ENCODE measurements around the gene UBR2.
A peak's percentile ranks its signal among the peaks of the same experiment; 100 is the strongest.

UBR2 gene

GRCh38 chr6:42689371-42689770 lies 125.5 kb downstream of the UBR2 start:
- no peak for TF ChIP-seq CTCF (IDR thresholded peaks at IDR 0.05; ENCODE audit: control insufficient read depth, insufficient read depth, low read depth, low read length, missing control alignments)
- H3K4me3 ChIP-seq (ENCODE audit: control insufficient read depth, low read depth, low read length), result no peak overlapping the region
- no peak for DNase-seq (ENCODE audit: low read depth)

DNA sequence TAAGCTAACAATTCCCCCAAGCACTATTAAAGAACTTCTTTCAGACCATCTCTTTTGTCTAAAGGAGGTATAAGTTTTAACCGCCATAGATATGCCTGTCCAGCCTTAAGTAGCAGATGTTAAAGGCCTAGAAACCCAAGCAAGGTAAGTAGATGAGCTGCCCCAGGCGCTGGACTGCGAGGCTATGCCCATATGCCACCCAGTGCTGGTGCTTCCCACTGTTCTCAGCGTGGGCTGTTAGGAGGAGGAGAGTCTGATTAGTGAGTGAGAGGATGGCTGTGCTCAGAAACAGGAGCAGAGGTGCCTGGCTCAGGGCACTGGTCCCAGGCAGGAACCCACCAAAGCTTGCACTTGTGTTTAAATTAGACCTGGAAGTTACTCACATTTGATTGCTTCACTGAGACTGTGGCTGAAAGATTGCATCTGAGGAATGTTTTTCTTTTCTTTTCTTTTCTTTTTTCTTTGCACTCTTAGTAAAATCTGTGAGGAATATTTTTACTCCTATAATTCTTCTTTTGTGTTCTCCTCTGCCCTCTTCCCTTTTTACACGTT lies 126.4 kb downstream of the UBR2 start:
- no peak overlapping the region for H3K4me3 ChIP-seq (ENCODE audit: control insufficient read depth, low read depth, low read length)
- no peak for TF ChIP-seq CTCF (IDR thresholded peaks at IDR 0.05; ENCODE audit: control insufficient read depth, insufficient read depth, low read depth, low read length, missing control alignments)
- DNase-seq (ENCODE audit: low read depth), result no peak

DNA sequence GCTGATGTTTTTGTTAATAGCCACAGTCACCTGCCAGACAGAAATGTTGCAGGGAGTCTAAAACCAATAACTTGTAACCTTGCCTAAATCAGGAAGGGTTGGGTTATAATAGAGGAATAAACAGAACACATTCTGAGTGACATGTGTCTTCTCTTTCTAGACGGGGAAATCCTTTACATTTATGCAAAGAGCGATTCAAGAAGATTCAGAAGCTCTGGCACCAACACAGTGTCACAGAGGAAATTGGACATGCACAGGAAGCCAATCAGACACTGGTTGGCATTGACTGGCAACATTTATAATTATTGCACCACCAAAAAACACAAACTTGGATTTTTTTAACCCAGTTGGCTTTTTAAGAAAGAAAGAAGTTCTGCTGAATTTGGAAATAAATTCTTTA lies 127.0 kb downstream of the UBR2 start:
- no peak for TF ChIP-seq CTCF (IDR thresholded peaks at IDR 0.05; ENCODE audit: control insufficient read depth, insufficient read depth, low read depth, low read length, missing control alignments)
- no peak for DNase-seq (ENCODE audit: low read depth)
- no peak overlapping the region for H3K4me3 ChIP-seq (ENCODE audit: control insufficient read depth, low read depth, low read length)

DNA sequence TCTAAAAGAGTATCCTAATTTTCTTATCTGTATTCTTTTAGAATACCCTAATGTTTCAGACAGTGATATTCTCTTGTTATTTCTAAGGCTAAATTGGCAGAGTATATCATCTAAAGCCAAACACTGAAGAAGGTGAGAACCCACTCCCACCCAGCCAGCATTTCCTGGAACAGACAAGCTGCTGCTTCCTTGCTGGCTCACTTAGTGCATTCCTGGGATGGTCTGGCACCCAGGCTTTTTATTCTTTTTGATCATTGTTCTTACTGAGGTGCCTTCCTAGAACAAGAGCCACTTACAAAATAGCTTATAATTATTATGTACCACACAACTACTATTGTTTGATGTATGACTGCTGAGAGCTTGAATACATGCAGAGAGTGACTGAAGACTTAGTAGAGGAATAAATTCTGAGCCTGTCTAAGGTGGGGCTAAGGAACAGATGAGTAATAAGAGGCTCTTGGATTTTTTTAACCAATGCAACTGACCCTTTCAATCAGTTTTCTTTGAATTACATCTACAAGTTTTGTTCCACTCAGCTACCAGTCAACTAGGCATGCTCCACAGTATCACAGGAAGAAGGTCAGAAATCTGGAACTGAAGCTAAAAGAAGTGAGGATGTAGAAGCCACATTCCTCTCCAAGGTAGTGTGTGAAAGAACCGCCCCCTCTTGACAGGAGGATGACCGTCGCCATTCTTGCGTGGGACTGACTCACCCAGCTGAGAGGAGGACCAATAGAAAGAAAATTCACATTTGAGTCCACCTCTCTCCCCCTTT lies 128.5 kb downstream of the UBR2 start:
- no peak for DNase-seq (ENCODE audit: low read depth)
- no peak for TF ChIP-seq CTCF (IDR thresholded peaks at IDR 0.05; ENCODE audit: control insufficient read depth, insufficient read depth, low read depth, low read length, missing control alignments)
- H3K4me3 ChIP-seq (ENCODE audit: control insufficient read depth, low read depth, low read length), result no peak overlapping the region

- no peak for TF ChIP-seq CTCF (IDR thresholded peaks at IDR 0.05; ENCODE audit: control insufficient read depth, insufficient read depth, low read depth, low read length, missing control alignments)
- H3K4me3 ChIP-seq (ENCODE audit: control insufficient read depth, low read depth, low read length), result no peak overlapping the region
- DNase-seq (ENCODE audit: low read depth), result no peak
These were observed 130.0 kb downstream of the UBR2 start for GRCh38 chr6:42693725-42694323.

- no peak overlapping the region for H3K4me3 ChIP-seq (ENCODE audit: control insufficient read depth, low read depth, low read length)
- DNase-seq (ENCODE audit: low read depth), result peak; percentile 44
- no peak for TF ChIP-seq CTCF (IDR thresholded peaks at IDR 0.05; ENCODE audit: control insufficient read depth, insufficient read depth, low read depth, low read length, missing control alignments)
These were observed 130.8 kb downstream of the UBR2 start for GRCh38 chr6:42694586-42694985.
